Stimulated activated CD4-positive, alpha-beta T cell treated with anti-CD3 and anti-CD28 coated beads, Interleukin-4, amount 100 ng/mL, for 4 hours (primary cell): ENCODE measurements around the gene KCNE1.

Source experiments
- DNase-seq, 2 experiments: peaks; one replicate each; pipeline ENCODE4 v3.0.0-alpha.2; 2020

Gene KCNE1

DNA sequence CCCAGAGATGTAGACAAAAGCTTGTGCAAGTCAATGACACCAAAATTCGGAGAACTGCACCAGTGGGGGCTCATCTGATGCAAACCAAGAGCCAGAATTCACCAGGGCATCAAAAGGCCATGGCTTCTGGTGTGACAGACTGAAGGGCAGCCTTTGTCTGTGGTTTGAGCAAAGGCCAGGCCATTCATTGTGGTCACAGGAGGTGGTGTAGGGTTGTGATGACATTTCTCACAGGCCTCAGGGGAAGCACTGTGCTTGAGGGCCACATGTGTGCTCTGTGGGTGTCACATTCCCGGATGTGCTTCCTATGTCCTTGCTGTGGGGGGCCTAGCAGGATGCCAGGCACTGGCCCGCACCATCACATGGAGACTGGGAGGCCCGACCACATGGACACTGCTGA is 22.5 kb upstream of the KCNE1 start:
- DNase-seq, result no peak

DNA sequence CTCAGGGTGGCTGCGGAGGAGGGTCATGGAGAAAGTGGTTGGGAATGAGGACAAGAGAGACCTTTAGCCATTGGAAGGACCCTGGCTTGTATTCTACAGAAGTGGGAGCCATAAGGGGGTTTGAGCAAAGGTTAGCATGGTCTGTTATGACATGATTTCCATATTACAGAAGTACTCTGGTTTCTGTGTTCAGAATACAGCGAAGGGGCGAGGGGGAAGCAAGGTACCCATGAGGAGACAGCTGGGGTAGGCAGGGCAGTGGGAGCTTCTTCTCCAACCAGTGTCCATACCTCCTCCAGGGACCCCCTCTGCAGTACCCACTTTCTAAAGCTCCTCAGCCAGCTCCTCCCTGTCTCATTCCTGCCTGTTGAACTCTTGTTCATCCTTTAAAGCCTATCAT is 21.9 kb upstream of the KCNE1 start:
- DNase-seq, result no peak

DNA sequence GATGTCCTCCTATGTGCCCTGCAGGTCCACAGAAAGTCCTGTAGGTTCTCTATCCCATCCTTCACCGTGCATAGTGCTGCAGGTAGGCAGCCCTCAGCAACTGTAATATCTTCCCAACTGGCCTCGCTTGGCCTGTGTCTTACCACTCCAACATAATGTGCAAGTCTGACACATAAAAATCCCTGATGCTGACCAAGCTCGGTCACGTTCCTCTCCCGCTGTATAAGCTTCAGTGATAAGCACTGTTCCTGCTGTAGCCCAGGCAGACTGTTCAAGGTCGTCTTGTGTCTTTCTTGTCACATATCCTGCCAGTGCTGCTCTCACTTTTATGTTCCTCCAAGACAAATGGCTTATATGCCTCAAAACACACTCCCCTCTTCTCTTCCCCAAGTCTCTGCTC is 19.4 kb upstream of the KCNE1 start:
- no peak for DNase-seq

DNA sequence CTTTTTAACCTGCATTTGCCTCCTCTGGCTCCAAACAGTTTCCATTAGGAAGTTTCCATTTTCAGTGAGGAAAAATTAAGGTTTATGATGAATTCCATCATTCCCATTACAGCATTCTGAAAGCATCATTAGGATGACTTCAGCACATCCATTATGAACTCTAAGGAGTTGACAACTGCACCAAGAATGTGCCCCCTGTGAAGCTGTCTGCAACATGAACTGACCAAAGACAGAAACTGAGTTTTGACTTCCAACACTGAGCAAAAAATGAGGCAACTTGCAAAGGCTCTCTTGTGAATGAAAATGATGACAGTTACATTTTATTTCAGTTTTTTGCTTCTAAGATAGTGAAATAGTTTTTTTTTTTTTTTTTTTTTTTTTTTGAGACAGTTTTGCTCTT is 18.3 kb upstream of the KCNE1 start:
- no peak for DNase-seq

DNA sequence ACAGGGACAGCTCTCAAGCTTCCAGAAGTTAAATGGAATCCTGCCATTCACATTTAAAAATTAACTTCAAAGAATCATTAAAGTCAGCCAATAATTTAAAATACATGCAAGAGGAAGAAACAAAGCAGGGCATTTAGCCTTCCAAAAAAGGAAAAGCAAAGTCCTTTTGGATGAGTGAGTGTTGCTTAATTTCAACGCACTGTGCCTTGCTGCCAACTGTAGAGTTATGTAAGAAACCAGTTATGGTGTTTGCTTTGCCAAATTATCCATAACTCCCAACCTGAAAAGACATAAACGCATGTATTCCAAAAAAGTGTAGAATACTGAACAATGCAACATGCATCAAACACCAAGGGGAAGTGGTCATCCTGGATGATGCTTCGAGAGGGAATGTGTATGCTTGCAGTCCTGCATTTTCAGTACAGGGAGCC is 16.1 kb upstream of the KCNE1 start:
- no peak for DNase-seq

DNA sequence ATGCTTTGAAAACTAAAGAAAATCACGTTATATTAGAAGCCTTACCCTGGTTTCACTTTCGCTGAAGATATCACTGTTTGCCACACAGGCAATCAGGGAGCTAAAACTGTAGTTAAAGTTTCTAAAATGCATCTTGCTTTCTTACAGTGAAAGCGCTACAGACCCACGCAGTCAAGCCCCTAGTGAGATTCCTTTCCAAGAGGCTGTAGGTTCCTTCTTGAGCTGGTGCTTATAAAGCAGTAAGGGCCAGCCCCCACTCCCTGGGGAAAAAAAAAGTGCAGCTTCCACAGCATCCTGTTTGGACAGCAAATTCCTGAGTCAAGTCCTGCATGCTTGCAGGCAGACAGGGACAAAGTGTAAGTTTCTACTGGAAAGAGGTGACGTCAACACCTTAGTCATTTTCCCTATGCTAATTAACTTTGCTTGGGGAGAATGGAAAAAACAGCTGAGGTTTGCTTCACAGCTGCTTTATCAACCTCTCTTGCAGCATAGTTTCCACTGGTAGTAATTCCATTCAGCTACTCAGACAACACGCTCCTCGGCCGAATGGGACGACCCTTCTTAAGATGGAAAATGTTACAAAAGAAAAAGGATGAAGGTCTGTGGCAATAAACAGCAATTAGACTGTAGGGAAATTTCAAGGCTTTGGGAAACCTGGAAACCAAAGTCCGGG is 14.7 kb upstream of the KCNE1 start:
- peak; percentile 19 to 66 for DNase-seq

DNA sequence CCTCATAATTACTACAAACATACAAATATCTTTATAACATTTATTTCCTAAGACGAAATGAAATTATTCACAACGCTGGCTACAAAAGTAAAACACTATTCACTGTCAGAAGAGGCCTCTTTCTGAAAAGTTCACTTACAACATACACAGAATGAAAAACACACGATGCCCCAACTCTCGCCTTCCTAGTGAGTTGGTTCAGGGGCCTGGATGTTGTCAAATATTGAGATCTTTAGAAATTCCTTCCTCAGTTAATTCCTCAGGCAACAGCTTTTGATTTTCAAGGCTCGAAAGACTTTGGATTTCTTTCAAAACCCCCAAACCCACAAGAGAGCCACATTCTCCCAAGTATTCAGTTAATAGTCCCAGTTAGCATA is 14.2 kb upstream of the KCNE1 start:
- DNase-seq, result no peak

DNA sequence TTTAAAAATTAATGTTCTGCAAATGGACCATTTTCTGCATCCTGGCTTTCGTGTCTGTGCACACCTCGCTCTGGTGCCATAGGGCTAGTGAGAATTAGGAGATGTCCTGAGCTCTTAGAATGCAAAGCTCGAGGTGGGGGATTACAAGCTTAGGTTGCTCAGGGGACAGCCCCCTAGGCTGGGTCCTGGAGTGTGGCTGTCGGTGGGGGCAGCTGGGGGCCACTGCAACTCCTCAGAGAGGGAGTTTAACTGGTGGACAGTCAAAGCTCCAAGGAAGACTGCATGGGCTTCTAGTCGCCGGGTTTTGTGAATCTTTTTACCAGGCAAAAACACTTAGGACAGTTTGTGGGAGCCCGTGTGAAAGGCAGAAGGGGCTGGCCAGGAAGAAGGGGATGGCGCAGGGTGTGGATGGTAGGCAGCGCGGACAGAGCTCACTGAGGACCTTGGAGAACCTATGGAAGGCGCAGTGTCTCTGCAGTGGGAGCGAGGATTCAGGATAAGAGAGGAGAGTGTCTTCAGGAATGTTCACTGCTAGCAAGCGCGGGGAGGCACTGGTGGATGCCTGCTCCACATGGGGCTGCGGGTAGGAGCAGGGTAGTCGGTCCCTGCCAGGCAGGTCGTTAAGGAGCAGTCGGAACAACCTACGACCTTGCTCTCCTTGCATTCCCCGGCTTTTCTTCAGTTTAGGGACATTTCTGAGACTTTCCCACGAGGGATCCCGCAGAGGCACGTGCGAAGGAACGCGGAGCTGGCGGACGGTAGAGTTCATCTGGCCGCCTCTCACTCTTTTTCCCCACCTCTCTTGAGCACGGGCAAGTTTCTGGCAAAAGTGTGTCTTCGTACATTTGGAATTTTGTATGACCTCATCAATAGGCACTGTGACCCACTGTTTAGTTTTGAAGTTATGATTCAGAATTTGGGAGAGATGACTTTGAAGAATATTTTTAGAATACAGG is 12.9 kb upstream of the KCNE1 start:
- DNase-seq, result no peak

DNA sequence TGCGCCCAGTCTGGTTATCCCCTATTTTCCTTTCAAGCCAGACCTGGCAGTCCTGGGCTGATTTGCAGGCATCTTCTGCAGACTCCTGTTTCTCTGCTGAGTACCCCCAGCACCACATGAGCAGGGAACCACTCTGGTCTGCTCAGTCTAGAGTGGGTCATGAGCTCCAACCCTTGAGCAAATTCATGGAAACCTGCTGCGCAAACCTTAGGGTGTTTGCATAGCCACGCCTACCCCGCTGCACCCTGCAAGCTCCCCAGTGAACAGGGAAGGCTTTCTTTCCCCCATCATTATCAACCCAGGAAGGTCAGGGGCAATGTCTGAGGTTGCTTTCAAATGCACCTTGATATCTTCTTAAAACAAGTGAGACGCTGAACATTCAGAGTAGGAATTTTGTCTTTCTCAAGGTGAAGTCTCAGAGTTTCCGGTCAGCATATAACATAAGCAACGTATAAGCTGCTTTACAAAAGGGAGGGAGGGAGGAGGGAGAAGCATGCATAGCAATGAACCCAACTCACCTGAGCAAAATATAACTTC is 11.1 kb upstream of the KCNE1 start:
- DNase-seq, result no peak

DNA sequence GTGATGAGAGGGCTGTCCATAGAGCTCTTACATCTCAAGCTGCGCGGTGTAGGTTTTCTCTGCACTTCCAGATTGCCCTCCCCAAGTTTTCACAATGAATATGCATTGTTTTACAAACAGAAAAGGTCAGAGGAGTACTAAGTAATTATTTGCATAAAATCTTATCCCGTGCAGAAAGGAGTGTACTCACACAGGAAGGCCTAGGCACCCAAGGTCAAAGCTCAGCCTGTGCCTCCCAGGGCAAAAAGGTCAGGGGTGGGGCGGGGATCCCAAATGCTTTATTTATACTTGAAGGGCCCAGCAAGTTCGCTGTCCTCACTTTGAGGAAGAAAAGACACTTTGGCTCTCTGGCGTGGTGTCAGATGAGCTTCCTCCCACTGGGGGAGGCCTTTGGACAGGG is 10.3 kb upstream of the KCNE1 start:
- no peak for DNase-seq

DNA sequence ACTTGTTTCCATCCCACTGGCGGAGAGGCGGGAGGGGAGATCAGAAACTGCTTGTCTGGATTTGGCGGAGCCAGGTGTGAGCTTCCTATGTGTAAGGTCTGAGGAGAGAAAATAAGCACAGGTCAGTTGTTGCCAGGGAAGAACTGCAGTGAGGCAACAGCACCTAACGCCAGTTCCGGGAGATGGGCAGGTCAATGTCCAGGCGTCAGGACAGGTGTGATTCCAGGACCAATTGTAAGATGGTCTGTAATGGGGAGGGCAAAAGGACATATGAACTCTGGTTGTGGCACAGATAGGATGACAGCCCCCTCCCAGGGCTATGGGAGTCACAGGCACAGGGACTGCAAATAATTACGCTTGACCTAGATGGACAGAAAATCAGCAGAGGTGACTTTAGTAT is 9.6 kb upstream of the KCNE1 start:
- DNase-seq, result no peak

DNA sequence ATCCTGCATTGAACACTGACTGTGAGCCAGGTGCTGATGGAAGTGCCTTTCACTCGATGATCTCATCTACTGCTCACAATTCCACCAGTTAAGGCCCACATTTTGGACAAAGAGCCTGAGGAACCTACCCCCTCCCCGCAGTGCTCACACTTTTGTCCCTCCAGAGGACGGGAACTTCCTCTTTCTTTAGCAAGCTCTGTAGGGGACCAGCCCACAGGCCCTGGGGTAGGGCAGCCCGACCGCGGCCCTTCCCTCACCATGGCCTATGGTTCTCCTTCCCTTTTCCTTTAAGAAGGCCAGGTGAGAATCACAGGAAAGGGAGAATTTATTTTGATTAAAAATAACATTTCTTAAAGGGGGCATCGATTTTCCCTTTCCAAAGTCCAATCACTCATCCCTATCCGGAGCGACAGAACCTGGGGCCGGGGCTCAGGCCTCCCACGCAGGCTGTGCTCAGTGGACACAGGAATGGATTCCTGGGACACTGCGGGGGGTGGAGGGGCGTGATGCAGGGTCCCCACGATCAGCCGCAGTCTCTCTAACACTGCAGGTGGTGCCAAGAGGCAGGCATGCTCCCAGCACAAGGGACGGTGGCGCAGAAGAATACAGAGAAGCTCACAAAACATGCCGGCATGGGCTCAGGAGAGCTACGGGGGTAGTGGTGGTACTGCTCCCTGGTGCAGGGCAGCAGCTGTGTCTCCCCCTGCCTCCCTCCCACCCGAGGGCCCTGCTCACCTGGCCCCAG is 8.9 kb upstream of the KCNE1 start:
- no peak for DNase-seq

DNA sequence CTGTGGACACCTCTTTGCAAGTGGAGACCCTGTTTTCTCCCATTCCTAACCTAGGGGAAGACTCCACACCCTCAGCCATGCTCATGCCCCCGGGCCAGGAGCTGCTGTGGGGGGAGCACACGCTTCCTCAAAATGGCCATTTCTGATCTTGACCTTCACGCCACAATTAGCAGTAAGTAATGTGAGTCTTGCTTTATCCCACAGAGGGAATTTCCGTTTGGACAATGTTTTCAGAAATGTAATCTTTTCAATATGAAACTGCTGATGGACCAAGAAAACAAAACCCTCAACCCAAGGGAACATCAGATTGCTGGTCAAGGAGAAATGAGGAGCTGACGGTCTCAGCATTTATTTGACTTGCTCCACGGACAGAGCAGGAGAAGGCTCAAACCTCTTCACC is 8.3 kb upstream of the KCNE1 start:
- DNase-seq, result no peak

DNA sequence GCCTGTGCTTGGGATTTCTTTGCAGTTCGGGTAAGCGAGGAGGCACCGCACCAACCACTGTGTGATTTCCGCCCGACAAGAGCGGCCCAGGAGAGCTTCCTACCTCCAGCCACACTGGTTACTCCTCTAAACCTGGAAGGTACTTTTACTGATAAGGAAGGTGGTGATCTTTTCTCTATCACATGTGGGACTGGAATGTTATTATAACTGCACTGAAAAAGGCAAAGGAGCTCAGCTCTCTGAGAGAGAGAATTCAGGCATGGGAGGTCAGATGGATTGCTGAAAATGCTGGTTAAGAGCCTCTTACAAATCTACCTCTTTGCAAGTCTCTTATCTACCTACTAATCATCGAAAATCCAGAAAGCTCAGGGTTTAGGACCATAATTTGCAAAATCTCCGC is 7.7 kb upstream of the KCNE1 start:
- DNase-seq, result no peak

DNA sequence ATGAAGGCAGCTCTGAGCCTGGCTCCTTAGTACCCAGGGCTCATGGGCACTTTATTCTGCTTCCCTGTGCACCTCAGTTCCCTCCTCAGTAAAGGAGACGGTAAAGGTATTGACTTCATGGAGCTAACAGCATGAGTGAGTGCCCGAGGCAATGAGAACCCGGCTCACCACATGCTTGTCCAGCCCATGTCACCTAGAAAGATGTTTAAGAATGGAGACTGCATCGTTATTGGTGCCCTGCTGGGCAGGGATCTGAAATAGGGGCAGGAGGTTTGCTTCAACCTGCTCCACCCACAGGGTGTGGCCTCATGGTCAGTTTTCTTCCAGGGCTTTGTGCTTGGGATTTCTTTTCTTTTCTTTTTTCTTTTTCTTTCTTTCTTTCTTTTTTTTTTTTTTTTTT is 7.0 kb upstream of the KCNE1 start:
- no peak for DNase-seq

DNA sequence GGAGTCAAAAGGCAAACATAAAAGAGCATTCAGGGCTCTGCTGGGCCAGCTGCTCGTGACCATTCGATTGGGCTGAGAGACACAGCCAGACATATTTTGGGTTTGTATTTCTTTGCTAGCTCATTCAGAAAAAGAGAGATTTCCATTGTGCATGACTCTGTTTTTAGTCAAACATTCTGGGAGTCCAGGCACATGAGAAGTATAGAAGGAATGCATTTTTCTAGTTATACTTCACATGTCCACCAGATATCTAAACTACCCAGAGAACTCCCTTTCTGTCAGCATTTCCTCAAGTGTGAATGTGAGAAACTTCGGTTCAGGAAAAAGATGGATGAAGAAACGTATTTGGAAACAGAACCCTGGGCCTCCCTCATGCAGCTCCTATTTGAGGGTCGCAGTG is 6.3 kb upstream of the KCNE1 start:
- no peak for DNase-seq

DNA sequence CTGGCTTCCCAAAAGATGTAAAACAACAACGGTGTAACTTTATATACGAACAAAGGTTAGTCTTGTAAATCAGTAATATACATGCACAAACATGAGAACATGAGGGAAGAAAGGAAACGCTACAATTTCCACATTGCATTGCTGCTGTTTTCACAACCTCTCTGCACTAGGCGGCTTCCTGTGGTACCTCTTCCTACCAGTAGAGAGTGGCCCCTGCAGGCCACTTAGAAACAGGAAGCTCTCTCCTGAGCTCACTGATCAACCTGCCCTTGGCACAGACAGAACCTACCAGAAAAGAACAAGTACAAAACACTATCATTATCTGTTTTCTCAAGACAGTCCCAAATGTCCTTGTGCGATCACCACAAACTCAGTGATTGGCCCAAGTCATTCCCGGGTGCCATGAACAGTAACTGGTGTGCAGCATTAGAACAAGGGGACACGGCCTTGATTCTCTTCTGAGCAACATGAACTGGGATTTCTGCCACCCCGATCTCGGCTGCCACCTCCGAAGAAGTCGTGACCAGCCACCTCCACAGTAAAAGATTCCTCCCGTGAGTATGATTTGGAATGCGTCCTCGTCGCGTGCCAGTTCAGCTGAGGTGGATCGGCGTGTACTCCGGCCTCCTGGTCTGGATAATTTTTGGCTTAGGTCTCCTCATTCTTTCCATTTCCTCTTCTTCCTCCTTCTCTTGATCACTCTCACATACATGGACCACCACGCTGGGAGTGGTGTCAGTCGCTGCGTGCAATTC is 5.7 kb upstream of the KCNE1 start:
- DNase-seq, result no peak

DNA sequence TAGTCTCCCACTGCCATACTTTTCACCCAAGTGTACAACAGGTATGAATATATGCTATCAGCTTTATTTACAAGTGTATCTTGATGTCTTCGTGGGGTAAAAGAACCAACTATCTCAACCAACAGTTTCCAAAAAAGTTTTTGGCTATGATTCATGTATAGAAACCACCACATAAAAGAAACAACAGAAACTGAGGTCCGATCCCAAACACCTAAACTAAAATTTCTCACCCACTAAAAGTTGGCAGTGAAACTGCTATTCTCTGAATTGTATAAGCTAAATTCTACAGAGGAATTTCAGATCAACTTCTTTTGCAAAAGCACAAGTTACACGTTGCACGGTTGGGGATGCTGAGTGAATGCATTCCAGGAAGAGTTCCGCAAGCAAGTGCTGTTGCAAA is 5.0 kb upstream of the KCNE1 start:
- no peak for DNase-seq

DNA sequence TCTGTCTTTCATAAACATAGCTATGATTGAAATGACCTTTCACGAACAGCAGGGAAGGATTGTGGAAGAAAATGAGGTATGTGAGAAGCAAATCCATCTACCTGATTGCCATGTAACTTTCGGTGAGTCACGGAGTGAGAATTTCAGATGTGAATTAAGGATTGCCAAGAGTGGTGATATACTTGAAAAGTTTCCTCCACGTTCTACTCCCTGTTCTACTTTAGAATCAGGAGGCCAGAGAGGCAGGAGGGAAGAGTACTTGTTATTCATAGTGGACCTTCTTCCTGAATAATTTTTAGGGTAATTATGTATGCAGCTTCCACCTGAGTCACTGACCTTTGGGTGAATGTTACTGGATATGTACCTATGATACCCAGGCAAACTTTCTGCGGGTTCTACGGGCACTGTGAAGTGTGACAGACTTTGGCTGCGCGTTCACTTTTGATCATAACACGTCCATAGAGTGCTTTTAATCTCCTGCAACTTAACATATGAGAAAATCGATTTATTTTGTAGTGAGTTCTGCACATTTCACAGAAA is 2.6 kb upstream of the KCNE1 start:
- no peak for DNase-seq

DNA sequence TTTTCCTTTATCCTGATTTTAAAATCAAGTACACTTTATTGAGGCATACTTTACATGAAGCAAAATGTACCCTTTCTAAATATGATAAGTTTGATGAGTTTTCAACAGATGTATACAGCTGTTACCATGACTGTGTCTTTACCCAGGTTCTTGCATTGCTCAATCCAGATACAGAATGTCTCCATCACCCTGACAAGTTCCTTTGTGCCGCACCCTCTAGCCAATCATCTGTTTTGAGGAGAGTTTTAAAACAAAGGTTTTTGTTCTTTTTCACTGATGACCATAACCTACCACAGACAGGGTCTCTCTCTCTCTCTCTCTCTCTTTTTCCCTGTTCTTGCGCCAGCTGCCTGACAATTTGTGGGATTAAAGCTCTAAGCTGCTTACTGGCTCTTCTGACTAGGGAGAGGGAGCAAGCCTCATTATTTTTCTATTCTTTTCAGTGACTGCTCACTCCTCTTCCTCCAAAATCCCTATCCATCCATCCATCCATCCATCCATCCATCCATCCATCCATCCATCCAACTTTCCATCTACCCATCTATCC is 1.2 kb upstream of the KCNE1 start:
- no peak for DNase-seq

DNA sequence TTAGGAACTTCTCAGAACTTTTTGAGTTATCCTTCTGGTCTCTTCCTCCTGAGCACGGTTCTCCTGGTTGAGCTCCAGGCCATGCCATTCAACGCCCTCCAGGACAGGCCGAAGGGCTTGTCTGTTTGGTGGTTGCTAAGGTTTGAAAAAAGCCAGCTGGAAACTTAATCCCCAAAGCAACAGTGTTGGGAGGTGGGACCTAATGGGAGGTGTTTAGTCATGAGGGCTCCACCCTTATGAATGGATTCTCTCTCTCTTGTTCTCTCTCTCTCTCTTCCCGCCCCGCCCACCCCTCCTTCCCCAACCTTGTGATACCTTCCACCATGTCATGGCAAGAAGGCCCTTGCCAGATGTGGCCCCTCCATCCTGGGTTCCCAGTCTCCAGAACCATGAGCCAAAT is 829 bp downstream of the KCNE1 start:
- no peak for DNase-seq
